PC-9 (cell line): Measurements from ENCODE around the gene TUBA1C.

Source experiments
- CTCF ChIP-seq: fragments of 200-600 bp; sonication (generic); conservative IDR thresholded peaks from 2 replicates; pipeline ENCODE4 v1.6.1; 2017; ENCODE audit warnings: mixed run types, antibody characterized with exemption, mild to moderate bottlenecking, moderate library complexity
- EZH2 ChIP-seq: fragments of 200-600 bp; sonication (generic); IDR thresholded peaks from 2 replicates; pipeline ENCODE4 v1.8.0; 2017; ENCODE audit warnings: antibody characterized with exemption, low read depth

GRCh38 chr12:49294804-49295081 is 29.9 kb downstream of the TUBA1C start:
- no peak for TF ChIP-seq CTCF
- TF ChIP-seq EZH2: no peak
